ENCODE results near the gene MOG.

MOG gene

GRCh38 chr6:29649701-29650673, 6.9 kb upstream of the MOG start:
- TF ChIP-seq CTCF (conservative IDR thresholded peaks at IDR 0.05; ENCODE audit: low read depth): peak; percentile 93
- DNase-seq (ENCODE audit: low spot score): peak; percentile 99
- peak overlapping the region; percentile 83 for H3K27ac ChIP-seq
- ChIA-PET CTCF (interaction anchor here (0.6 to 4.2 kb wide), 19 partner anchors 8 to 185 kb away, joined by 3 to 56 read pairs (median 5); partner anchors contain the start of genes GABBR1 and ZFP57), POLR2A (ENCODE audit: low non-redundant PET) (interaction anchor here (0.5 to 0.6 kb wide), 2 partner anchors 14 to 1312 kb away, joined by 3 read pairs; no protein-coding TSS in a partner anchor)

GRCh38 chr6:29651413-29652197, 5.3 kb upstream of the MOG start:
- DNase-seq (ENCODE audit: low spot score): peak; percentile 64
- H3K27ac ChIP-seq: no peak overlapping the region
- ChIA-PET POLR2A (ENCODE audit: low non-redundant PET) (no interaction called here), CTCF (interaction anchor here (0.7 to 2.3 kb wide), 8 partner anchors 9 to 74 kb away, joined by 3 to 16 read pairs (median 6); no protein-coding TSS in a partner anchor)
- peak; percentile 78 for TF ChIP-seq CTCF (conservative IDR thresholded peaks at IDR 0.05; ENCODE audit: low read depth)

- POLR2A ChIA-PET (ENCODE audit: low non-redundant PET): no interaction called here
Measured at GRCh38 chr6:29652198-29652584, 4.7 kb upstream of the MOG start.

GRCh38 chr6:29653452-29654038, 3.3 kb upstream of the MOG start:
- TF ChIP-seq CTCF (conservative IDR thresholded peaks at IDR 0.05; ENCODE audit: low read depth): peak; percentile 87
- CTCF ChIA-PET: interaction anchor here (0.5 to 2.1 kb wide), 22 partner anchors 9 to 413 kb away, joined by 3 to 21 read pairs (median 6); partner anchors contain the start of gene GABBR1
- peak; percentile 49 for DNase-seq (ENCODE audit: low spot score)
- POLR2A ChIA-PET (ENCODE audit: low non-redundant PET): no interaction called here
- no peak overlapping the region for H3K27ac ChIP-seq

More at GRCh38 chr6:29652198-29652584, 4.7 kb upstream of the MOG start:
- TF ChIP-seq CTCF (conservative IDR thresholded peaks at IDR 0.05; ENCODE audit: low read depth): no peak
- no peak for DNase-seq (ENCODE audit: low spot score)
- no peak overlapping the region for H3K27ac ChIP-seq
- CTCF ChIA-PET: interaction anchor here (0.6 to 2.1 kb wide), 5 partner anchors 9 to 134 kb away, joined by 5 to 14 read pairs (median 6); no protein-coding TSS in a partner anchor

GRCh38 chr6:29655658-29656057, 1.2 kb upstream of the MOG start:
- H3K27ac ChIP-seq: no peak overlapping the region
- DNase-seq (ENCODE audit: low spot score): no peak
- ChIA-PET CTCF (no interaction called here), POLR2A (ENCODE audit: low non-redundant PET) (no interaction called here)
- TF ChIP-seq CTCF (conservative IDR thresholded peaks at IDR 0.05; ENCODE audit: low read depth): no peak

GRCh38 chr6:29656157-29656556, 735 bp upstream of the MOG start:
- POLR2A ChIA-PET (ENCODE audit: low non-redundant PET): no interaction called here
- no peak for DNase-seq (ENCODE audit: low spot score)
- TF ChIP-seq CTCF (conservative IDR thresholded peaks at IDR 0.05; ENCODE audit: low read depth): no peak
- H3K27ac ChIP-seq: no peak overlapping the region
- CTCF ChIA-PET: no interaction called here

Data from RWPE1 (cell line).